IMR-90 (cell line): ENCODE results near the gene ZNF732.

Experiments used
- BHLHE40 ChIP-seq: fragments of 150-350 bp; IDR thresholded peaks from 2 replicates; pipeline ENCODE4 v1.6.1; 2016; ENCODE audit warnings: mild to moderate bottlenecking, low read depth, low read length
- CTCF ChIP-seq: conservative IDR thresholded peaks from 2 replicates; pipeline ENCODE4 v1.5.1; 2012; ENCODE audit warnings: mild to moderate bottlenecking, low read depth, low read length, improper control_type of control experiment
- MAZ ChIP-seq: IDR thresholded peaks from 2 replicates; pipeline ENCODE4 v1.6.1; 2012; ENCODE audit warnings: low read depth, mild to moderate bottlenecking, low read length, improper control_type of control experiment, moderate library complexity, borderline replicate concordance
- MXI1 ChIP-seq: IDR thresholded peaks from 2 replicates; pipeline ENCODE4 v1.6.1; 2012; ENCODE audit warnings: low read depth, mild to moderate bottlenecking, low read length, moderate library complexity, borderline replicate concordance
- POLR2A ChIP-seq: IDR thresholded peaks from 2 replicates; pipeline ENCODE4 v1.6.1; 2012; ENCODE audit warnings: mild to moderate bottlenecking, low read depth, low read length
- RAD21 ChIP-seq: IDR thresholded peaks from 2 replicates; pipeline ENCODE4 v1.6.1; 2012; ENCODE audit warnings: low read length, improper control_type of control experiment
- RCOR1 ChIP-seq: IDR thresholded peaks from 2 replicates; pipeline ENCODE4 v1.6.1; 2012; ENCODE audit warnings: mild to moderate bottlenecking, low read length, improper control_type of control experiment; ENCODE audit not compliant: insufficient replicate concordance

DNA sequence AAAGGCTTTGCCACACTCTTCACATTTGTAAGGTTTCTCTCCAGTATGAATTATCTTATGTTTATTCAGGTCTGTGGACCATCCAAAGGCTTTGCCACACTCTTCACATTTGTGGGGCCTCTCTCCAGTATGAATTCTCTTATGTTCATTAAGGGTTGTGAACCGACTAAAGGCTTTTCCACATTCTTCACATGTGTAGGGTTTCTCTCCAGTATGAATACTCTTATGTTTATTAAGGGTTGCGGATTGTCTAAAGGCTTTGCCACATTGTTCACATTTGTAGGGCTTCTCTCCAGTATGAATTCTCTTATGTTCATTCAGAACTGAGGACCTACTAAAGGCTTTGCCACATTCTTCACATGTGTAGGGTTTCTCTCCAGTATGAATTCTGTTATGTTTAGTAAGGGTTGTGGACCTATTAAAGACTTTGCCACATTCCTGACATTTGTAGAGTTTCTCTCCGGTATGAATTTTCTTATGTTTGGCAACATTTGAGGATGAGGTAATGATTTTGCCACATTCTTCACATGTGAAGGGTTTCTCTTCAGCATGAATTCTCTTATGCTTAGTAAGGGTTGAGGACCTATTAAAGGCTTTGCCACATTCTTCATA, 33.7 kb downstream of the ZNF732 start:
- TF ChIP-seq RAD21 (no peak), CTCF (no peak), BHLHE40 (no peak), MXI1 (no peak), MAZ (no peak), POLR2A (no peak), RCOR1 (no peak)
